Endothelial cell of umbilical vein (primary cell): Measurements from ENCODE around the gene ZMIZ1. TPM values are rescaled to one million over a fixed set of nuclear protein-coding genes. Genes with fewer than 3 reads are reported as not detected.

Source experiments
- BruUV-seq: library from RNA; stranded (reverse); fragments of 400-500 nt; replicated peaks from 2 replicates; lab custom pipeline; 2021; lab: Mats Ljungman, UMichigan
- CTCF ChIA-PET: fragments of 300-600, 350-600 bp; sonication (Branson Sonifier 250); formaldehyde crosslinking; loops from one replicate; lab custom pipeline; 2021; ENCODE audit warnings: antibody characterized with exemption, inconsistent platforms; lab: Charles Lee
- POLR2A ChIA-PET: fragments of 300-600, 350-600 bp; sonication (Branson Sonifier 250); formaldehyde crosslinking; loops from one replicate; lab custom pipeline; 2021; ENCODE audit warnings: antibody characterized with exemption, inconsistent platforms; lab: Charles Lee
- DNase-seq: peaks from one replicate; pipeline ENCODE4 v3.0.0-alpha.2; 2011; ENCODE audit warnings: low read depth, low spot score
- FAIRE-seq: peaks from 2 replicates; lab custom pipeline; 2011; peaks lifted over from hg19 to GRCh38; lab: Jason Lieb, UNC
- H2AFZ ChIP-seq: 2 replicates; pipeline ENCODE4 v1.6.0; 2012; ENCODE audit warnings: low read depth, low read length, control low read depth, inconsistent platforms
- H3K27ac ChIP-seq: 2 replicates; pipeline ENCODE4 v1.5.1; 2011; ENCODE audit warnings: low read depth, mild to moderate bottlenecking, control low read depth, low read length, moderate library complexity; ENCODE audit not compliant: insufficient read depth
- H3K27me3 ChIP-seq, 2 experiments: 2 replicates each; pipeline versions ENCODE4 v1.6.0 to v1.6.1; 2011; ENCODE audit warnings: low read length in 2 of 2, mixed read lengths in 1 of 2; ENCODE audit not compliant: control insufficient read depth in 2 of 2, insufficient read depth in 2 of 2
- H3K36me3 ChIP-seq, 2 experiments: 2 replicates in 1 of 2; 3 replicates in 1 of 2; pipeline ENCODE4 v1.5.1; 2011; ENCODE audit warnings: low read length in 2 of 2, mild to moderate bottlenecking in 1 of 2, moderate library complexity in 1 of 2; ENCODE audit not compliant: control insufficient read depth in 2 of 2, insufficient read depth in 2 of 2; ENCODE audit errors: extremely low read depth in 1 of 2
- H3K4me1 ChIP-seq: 3 replicates; pipeline ENCODE4 v1.5.1; 2011; ENCODE audit warnings: mild to moderate bottlenecking, low read length; ENCODE audit not compliant: control insufficient read depth, insufficient read depth; ENCODE audit errors: extremely low read depth
- H3K4me2 ChIP-seq: 2 replicates; pipeline ENCODE4 v1.6.1; 2011; ENCODE audit warnings: low read length, control low read depth, mixed read lengths; ENCODE audit not compliant: insufficient read depth
- H3K4me3 ChIP-seq, 3 experiments: fragments of 200-600 bp in 1 of 3; sonication (generic), shearing (Covaris generic) in 1 of 3; replicated peaks in 1 of 3; 2 replicates each; pipeline ENCODE4 v1.5.1; 2011 to 2016; ENCODE audit warnings: control low read depth in 3 of 3, low read length in 3 of 3, mild to moderate bottlenecking in 2 of 3, inconsistent platforms in 1 of 3, low read depth in 1 of 3, moderate library complexity in 1 of 3; ENCODE audit not compliant: insufficient read depth in 1 of 3
- H3K79me2 ChIP-seq: 2 replicates; pipeline ENCODE4 v1.6.0; 2012; ENCODE audit warnings: low read length, inconsistent platforms; ENCODE audit not compliant: control insufficient read depth, insufficient read depth
- H3K9ac ChIP-seq: replicated peaks from 2 replicates; pipeline ENCODE3; 2011; ENCODE audit warnings: low read length, control low read depth; ENCODE audit not compliant: insufficient read depth; ENCODE audit errors: extremely low read depth
- H3K9me1 ChIP-seq: replicated peaks from 3 replicates; pipeline ENCODE4 v1.6.0; 2011; ENCODE audit warnings: mild to moderate bottlenecking, low read length; ENCODE audit not compliant: control insufficient read depth, insufficient read depth; ENCODE audit errors: extremely low read depth
- H3K9me3 ChIP-seq: replicated peaks from 2 replicates; pipeline ENCODE4 v1.5.1; 2012; ENCODE audit warnings: low read length, inconsistent platforms; ENCODE audit not compliant: control insufficient read depth, insufficient read depth
- H4K20me1 ChIP-seq: replicated peaks from 2 replicates; pipeline ENCODE3; 2011; ENCODE audit warnings: mild to moderate bottlenecking, low read length; ENCODE audit not compliant: control insufficient read depth, insufficient read depth; ENCODE audit errors: extremely low read depth
- CTCF ChIP-seq, 2 donors: IDR thresholded peaks; 1 replicate in 1 of 2; 2 replicates in 1 of 2; pipeline ENCODE4 v1.5.1; 2011; ENCODE audit warnings: low read length in 2 of 2, mild to moderate bottlenecking in 2 of 2, moderate library complexity in 2 of 2, control low read depth in 1 of 2, inconsistent platforms in 1 of 2, low read depth in 1 of 2; ENCODE audit not compliant: insufficient read depth in 1 of 2; ENCODE audit errors: extremely low read depth in 1 of 2
- EZH2 ChIP-seq: IDR thresholded peaks from 2 replicates; pipeline ENCODE4 v1.6.1; 2012; ENCODE audit warnings: borderline replicate concordance, low read depth, mild to moderate bottlenecking, moderate library complexity, low read length, inconsistent platforms; ENCODE audit not compliant: severe bottlenecking
- FOS ChIP-seq: IDR thresholded peaks from 2 replicates; pipeline ENCODE4 v1.6.1; 2011; ENCODE audit warnings: mild to moderate bottlenecking, low read length, moderate library complexity, borderline replicate concordance; ENCODE audit not compliant: insufficient read depth
- GATA2 ChIP-seq: IDR thresholded peaks from 2 replicates; pipeline ENCODE4 v1.7.0; 2011; ENCODE audit warnings: low read depth, mild to moderate bottlenecking, moderate library complexity, mixed read lengths, low read length; ENCODE audit not compliant: insufficient read length, insufficient read depth
- JUN ChIP-seq: IDR thresholded peaks from 2 replicates; pipeline ENCODE4 v1.6.1; 2011; ENCODE audit warnings: borderline replicate concordance, low read depth; ENCODE audit not compliant: insufficient read length, insufficient read depth
- MAX ChIP-seq: IDR thresholded peaks from 2 replicates; pipeline ENCODE4 v1.6.1; 2011; ENCODE audit not compliant: insufficient read depth, insufficient read length
- MYC ChIP-seq: IDR thresholded peaks from one replicate; pipeline ENCODE4 v1.6.1; 2011; ENCODE audit warnings: mild to moderate bottlenecking, low read depth, low read length
- POLR2A ChIP-seq: IDR thresholded peaks from 2 replicates; pipeline ENCODE4 v1.6.1; 2012; ENCODE audit warnings: low read depth, mild to moderate bottlenecking, control low read depth, low read length
- POLR2AphosphoS5 ChIP-seq: IDR thresholded peaks from 2 replicates; pipeline ENCODE4 v1.6.1; 2012; ENCODE audit warnings: low read depth, mild to moderate bottlenecking, control low read depth, low read length, moderate library complexity; ENCODE audit not compliant: insufficient read depth
- dilution Hi-C: fragments of 300-500 bp; cut with MboI; formaldehyde crosslinking; loops from one replicate; pipeline ENCODE4 v1.15.0; 2019; ENCODE audit warnings: low sequenced_read_pairs; ENCODE audit not compliant: extremely low pct_ligation_motif_present
- intact Hi-C: fragments of 100-400 bp; cut with micrococcal nuclease; formaldehyde crosslinking; loops from one replicate; pipeline ENCODE4 v1.10.0; 2022
- polyA plus RNA-seq, 4 experiments: library from polyadenylated mRNA; depleted of rRNA in 3 of 4; stranded (reverse) in 3 of 4; unstranded in 1 of 4; fragments of >200 nt; gene quantifications; 2 replicates each; pipeline versions ENCODE4 v1.2.1 to v1.2.3, GENCODE V29; 2011 to 2012; ENCODE audit warnings: missing spikeins in 1 of 4
- total RNA-seq: library from RNA; stranded (reverse); gene quantifications from 2 replicates; pipeline ENCODE4 v1.2.3, GENCODE V29; 2021

Gene ZMIZ1
- total and polyA plus RNA-seq, 2 donors (not counting 3 experiments of a cell fraction or from before 2014, with no cell fraction given), result 12.5 to 46.7 TPM

GRCh38 chr10:79053481-79054202 lies 15.1 kb upstream of the ZMIZ1 start:
- Histone ChIP-seq H3K4me1 (no peaks in the 10 kb centered on the region), H4K20me1 (no peaks in the 10 kb centered on the region), H3K4me3 (no peak overlapping the region), H3K27me3 (no peaks in the 10 kb centered on the region), H2AFZ (no peak overlapping the region), H3K36me3 (no peaks in the 10 kb centered on the region), H3K4me2 (no peak overlapping the region), H3K9me1 (no peaks in the 10 kb centered on the region), H3K9me3 (no peaks in the 10 kb centered on the region), H3K27ac (no peak overlapping the region), H3K9ac (no peak overlapping the region), H3K79me2 (no peaks in the 10 kb centered on the region)
- BruUV-seq, result no TSS peak
- no peak for TF ChIP-seq EZH2
- no peak for TF ChIP-seq FOS
- no peak for TF ChIP-seq POLR2AphosphoS5
- TF ChIP-seq MAX, result no peak
- no peak for TF ChIP-seq GATA2
- TF ChIP-seq CTCF (IDR thresholded peaks at IDR 0.05; ENCODE audit: extremely low read depth in 1 of 2, insufficient read depth in 1 of 2, low read depth in 1 of 2, low read length in 2 of 2), result no peak
- no peak for TF ChIP-seq JUN
- no peak for TF ChIP-seq POLR2A
- no peak for TF ChIP-seq MYC
- CTCF ChIA-PET, result no interaction called here
- no peak for DNase-seq
- intact Hi-C loops (no loop called here), dilution Hi-C loops (no loop called here)
- POLR2A ChIA-PET, result no interaction called here
- no peak for FAIRE-seq
